Liver (tissue), 9 donors: ENCODE data around the gene CGRRF1. TPM values are rescaled to one million over a fixed set of nuclear protein-coding genes. Genes with fewer than 3 reads are reported as not detected.

Source experiments
- DNase-seq: peaks from one replicate; pipeline ENCODE4 v3.0.0-alpha.2; 2017; ENCODE audit warnings: low spot score
- H3K27ac ChIP-seq, 2 donors: one replicate each; pipeline ENCODE4 v1.7.0; 2013; ENCODE audit warnings: inconsistent platforms in 2 of 2, low read length in 2 of 2, control low read depth in 1 of 2, low read depth in 1 of 2, mild to moderate bottlenecking in 1 of 2
- H3K27me3 ChIP-seq, 4 donors: one replicate each; pipeline versions ENCODE4 v1.6.1 to v1.7.0; 2013; ENCODE audit warnings: low read length in 3 of 4, inconsistent platforms in 1 of 4, mild to moderate bottlenecking in 1 of 4, moderate library complexity in 1 of 4; ENCODE audit not compliant: control insufficient read depth in 4 of 4, insufficient read depth in 4 of 4
- H3K36me3 ChIP-seq, 4 donors: one replicate each; pipeline versions ENCODE4 v1.6.1 to v1.7.0; 2013; ENCODE audit warnings: low read length in 3 of 4, mild to moderate bottlenecking in 3 of 4, low read depth in 1 of 4, moderate library complexity in 1 of 4; ENCODE audit not compliant: control insufficient read depth in 4 of 4, insufficient read depth in 3 of 4
- H3K4me1 ChIP-seq, 4 donors: one replicate each; pipeline versions ENCODE4 v1.6.1 to v1.7.0; 2013; ENCODE audit warnings: low read length in 3 of 4, mild to moderate bottlenecking in 3 of 4, moderate library complexity in 1 of 4; ENCODE audit not compliant: control insufficient read depth in 4 of 4, insufficient read depth in 4 of 4
- H3K4me3 ChIP-seq, 3 donors: one replicate each; pipeline versions ENCODE4 v1.6.1 to v1.7.0; 2013; ENCODE audit warnings: low read length in 3 of 3, control low read depth in 1 of 3, low read depth in 1 of 3, mild to moderate bottlenecking in 1 of 3
- H3K9ac ChIP-seq, 2 donors: one replicate each; pipeline ENCODE4 v1.7.0; 2013; ENCODE audit warnings: low read length in 2 of 2, mild to moderate bottlenecking in 2 of 2, moderate library complexity in 2 of 2, control low read depth in 1 of 2, low read depth in 1 of 2
- H3K9me3 ChIP-seq, 4 donors: one replicate each; pipeline versions ENCODE4 v1.6.1 to v1.7.0; 2013; ENCODE audit warnings: low read length in 3 of 4; ENCODE audit not compliant: control insufficient read depth in 4 of 4
- ATF3 ChIP-seq: IDR thresholded peaks from 2 replicates; pipeline ENCODE4 v1.6.1; 2016; ENCODE audit warnings: antibody characterized with exemption
- CTCF ChIP-seq: fragments of 150-350 bp; IDR thresholded peaks from 2 replicates; pipeline ENCODE4 v1.5.1; 2017; ENCODE audit warnings: improper control_type of control experiment, low read depth, low read length; ENCODE audit not compliant: missing input control
- EGR1 ChIP-seq, 2 donors: IDR thresholded peaks; 2 replicates each; pipeline ENCODE4 v1.6.1; 2016 to 2018; ENCODE audit warnings: antibody characterized with exemption in 2 of 2, low read depth in 2 of 2
- FOXA2 ChIP-seq: IDR thresholded peaks from 2 replicates; pipeline ENCODE4 v1.6.1; 2016; ENCODE audit warnings: antibody characterized with exemption
- GABPA ChIP-seq, 2 donors: IDR thresholded peaks in 1 of 2; conservative IDR thresholded peaks in 1 of 2; 2 replicates each; pipeline ENCODE4 v1.6.1; 2016; ENCODE audit warnings: antibody characterized with exemption in 2 of 2, mild to moderate bottlenecking in 1 of 2, moderate library complexity in 1 of 2
- HNF4A ChIP-seq, 2 donors: conservative IDR thresholded peaks; 2 replicates each; pipeline ENCODE4 v1.6.1; 2016; ENCODE audit warnings: antibody characterized with exemption in 2 of 2, mild to moderate bottlenecking in 2 of 2
- HNF4G ChIP-seq: IDR thresholded peaks from 2 replicates; pipeline ENCODE4 v1.6.1; 2016; ENCODE audit warnings: antibody characterized with exemption
- JUND ChIP-seq, 2 donors: IDR thresholded peaks; 2 replicates each; pipeline ENCODE4 v1.6.1; 2016; ENCODE audit warnings: antibody characterized with exemption in 2 of 2
- MAX ChIP-seq: IDR thresholded peaks from 2 replicates; pipeline ENCODE4 v1.6.1; 2016; ENCODE audit warnings: antibody characterized with exemption
- NR2F2 ChIP-seq: IDR thresholded peaks from 2 replicates; pipeline ENCODE4 v1.6.1; 2016; ENCODE audit warnings: antibody characterized with exemption
- RAD21 ChIP-seq, 2 donors: IDR thresholded peaks; 2 replicates each; pipeline ENCODE4 v1.6.1; 2016; ENCODE audit warnings: antibody characterized with exemption in 2 of 2, mild to moderate bottlenecking in 2 of 2
- REST ChIP-seq: IDR thresholded peaks from 2 replicates; pipeline ENCODE4 v1.6.1; 2016; ENCODE audit warnings: antibody characterized with exemption, mild to moderate bottlenecking
- RXRA ChIP-seq, 2 donors: IDR thresholded peaks; 2 replicates each; pipeline ENCODE4 v1.6.1; 2017 to 2018; ENCODE audit warnings: antibody characterized with exemption in 2 of 2, mild to moderate bottlenecking in 1 of 2
- SP1 ChIP-seq: IDR thresholded peaks from 2 replicates; pipeline ENCODE4 v1.6.1; 2018; ENCODE audit warnings: antibody characterized with exemption, mild to moderate bottlenecking
- TAF1 ChIP-seq: conservative IDR thresholded peaks from 2 replicates; pipeline ENCODE4 v1.6.1; 2016; ENCODE audit warnings: antibody characterized with exemption, mild to moderate bottlenecking
- YY1 ChIP-seq: IDR thresholded peaks from 2 replicates; pipeline ENCODE4 v1.6.1; 2016; ENCODE audit warnings: antibody characterized with exemption, mild to moderate bottlenecking
- ZBTB33 ChIP-seq: IDR thresholded peaks from 2 replicates; pipeline ENCODE4 v1.6.1; 2016; ENCODE audit warnings: antibody characterized with exemption
- WGBS: extraction: QIAGEN DNeasy Blood & Tissue Kit; methylation state at CpG from one replicate; pipeline ENCODE4 v1.1.7; 2013; 5-methylcytosine and 5-hydroxymethylcytosine counted together
- polyA plus RNA-seq, 2 donors: library from polyadenylated mRNA; stranded (reverse) in 1 of 2; unstranded in 1 of 2; fragments of 200-250 nt in 1 of 2; fragments of >200 nt in 1 of 2; fragmentation: Nextera tagmentation in 1 of 2; extraction: Ambion mirVana in 1 of 2; gene quantifications; one replicate each; pipeline versions ENCODE4 v1.2.1 to v1.2.3, GENCODE V29; 2013 to 2015
- total RNA-seq, 2 donors: library from RNA; depleted of rRNA; stranded (reverse); fragments of >200 nt; gene quantifications; one replicate each; pipeline ENCODE4 v1.2.3, GENCODE V29; 2014
- donor health status: healthy.
- donor health status: healthy.
- donor health status: healthy.
- donor health status: healthy.
- donor health status: healthy.

Gene CGRRF1
- total and polyA plus RNA-seq, 4 donors, result 4.6 to 11.2 (median 5.0) TPM

- Histone ChIP-seq H3K9me3 (no peaks in the 10 kb centered on the region), H3K9ac (no peak overlapping the region), H3K27ac (no peak overlapping the region), H3K36me3 (peaks cover 0 to 4% (median 2%) of the 10 kb centered on the region in 4 donors), H3K4me1 (no peaks in the 10 kb centered on the region), H3K27me3 (no peaks in the 10 kb centered on the region), H3K4me3 (no peak overlapping the region)
- TF ChIP-seq SP1 (no peak), NR2F2 (no peak), MAX (no peak), EGR1 (IDR thresholded peaks at IDR 0.05; ENCODE audit: low read depth in 2 of 2) (no peak), ZBTB33 (no peak), GABPA (IDR thresholded peaks at IDR 0.05 in 1 of 2, conservative IDR thresholded peaks at IDR 0.05 in 1 of 2) (no peak), ATF3 (no peak), TAF1 (no peak), YY1 (no peak), HNF4G (no peak), JUND (IDR thresholded peaks at IDR 0.05) (no peak), CTCF (no peak), REST (no peak), RXRA (IDR thresholded peaks at IDR 0.05) (no peak), HNF4A (conservative IDR thresholded peaks at IDR 0.05) (no peak), FOXA2 (no peak), RAD21 (IDR thresholded peaks at IDR 0.05) (no peak)
- DNase-seq, result no peak
- WGBS, result 61% methylated on average over 2 of the region's 2 CpGs
These were observed 25.9 kb downstream of the CGRRF1 start for GRCh38 chr14:54535646-54536045.

- no peak overlapping the region for H3K4me3 ChIP-seq
- H3K36me3 ChIP-seq, result peaks cover 0 to 4% (median 2%) of the 10 kb centered on the region in 4 donors
- TF ChIP-seq MAX (no peak), RAD21 (IDR thresholded peaks at IDR 0.05) (no peak), FOXA2 (no peak), CTCF (no peak), HNF4A (conservative IDR thresholded peaks at IDR 0.05) (no peak), RXRA (IDR thresholded peaks at IDR 0.05) (no peak), ZBTB33 (no peak), ATF3 (no peak), HNF4G (no peak)
These were observed 27.9 kb downstream of the CGRRF1 start for GRCh38 chr14:54537651-54538050.

More at GRCh38 chr14:54537651-54538050, 27.9 kb downstream of the CGRRF1 start:
- no peaks in the 10 kb centered on the region for H3K27me3 ChIP-seq
- no peak overlapping the region for H3K9ac ChIP-seq
- H3K9me3 ChIP-seq, result no peaks in the 10 kb centered on the region
- no peak overlapping the region for H3K27ac ChIP-seq
- H3K4me1 ChIP-seq, result no peaks in the 10 kb centered on the region
- no peak for DNase-seq
- WGBS, result 49% methylated on average over 2 of the region's 2 CpGs
